ENCODE results near the gene CMTM6. TPM values are rescaled to one million over a fixed set of nuclear protein-coding genes. Genes with fewer than 3 reads are reported as not detected.

Gene CMTM6, protein sequence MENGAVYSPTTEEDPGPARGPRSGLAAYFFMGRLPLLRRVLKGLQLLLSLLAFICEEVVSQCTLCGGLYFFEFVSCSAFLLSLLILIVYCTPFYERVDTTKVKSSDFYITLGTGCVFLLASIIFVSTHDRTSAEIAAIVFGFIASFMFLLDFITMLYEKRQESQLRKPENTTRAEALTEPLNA
- total RNA-seq (2016; rRNA removed; fragmentation: Illumina TruSeq; extraction: Trizol) (43.8 and 55.7 TPM in 2 replicates), polyA plus RNA-seq (2011; rRNA removed) (20.7 and 25.6 TPM in 2 replicates), polyA minus RNA-seq (2011; rRNA and poly(A)+ RNA removed; ENCODE audit: low replicate concordance) (10.7 and 10.8 TPM in 2 replicates), Bru-seq, nascent RNA (percentile 77 among the genes with signal in this experiment), BruChase-seq, experiment 1, labeled RNA remaining after a 6-hour chase (percentile 93 among the genes with signal in this experiment), BruChase-seq, experiment 2, labeled RNA remaining after a 2-hour chase (percentile 84 among the genes with signal in this experiment)
- 3.6 and 4.8 TPM in 2 replicates for total RNA-seq (2016; cell fraction: cytosol; rRNA removed; fragmentation: Illumina TruSeq; extraction: Trizol; ENCODE audit: low read depth)
- total RNA-seq (2016; cell fraction: insoluble cytoplasmic fraction; rRNA removed; fragmentation: Illumina TruSeq; extraction: Trizol) = 42.8 and 55.9 TPM in 2 replicates
- 24.8 and 28.0 TPM in 2 replicates for total RNA-seq (2016; cell fraction: membrane; rRNA removed; fragmentation: Illumina TruSeq; extraction: Trizol)
- total RNA-seq (2016; cell fraction: nucleus; rRNA removed; fragmentation: Illumina TruSeq; extraction: Trizol) = 45.5 and 52.9 TPM in 2 replicates
- polyA plus RNA-seq (2011; cell fraction: cytosol; rRNA removed) = 10.1 and 18.8 TPM in 2 replicates
- 2.8 and 4.3 TPM in 2 replicates for polyA plus RNA-seq (2011; cell fraction: nucleus; rRNA removed)
- polyA plus RNA-seq (2012) = 20.9 and 22.5 TPM in 2 replicates
- polyA plus RNA-seq (2016; cell fraction: cytosol; fragmentation: Illumina TruSeq; extraction: Trizol; ENCODE audit: low read depth) = 3.7 and 4.0 TPM in 2 replicates
- 38.2 and 40.7 TPM in 2 replicates for polyA plus RNA-seq (2016; cell fraction: insoluble cytoplasmic fraction; fragmentation: Illumina TruSeq; extraction: Trizol; ENCODE audit: low read depth)
- 14.9 and 16.8 TPM in 2 replicates for polyA plus RNA-seq (2016; cell fraction: membrane; fragmentation: Illumina TruSeq; extraction: Trizol; ENCODE audit: low read depth)
- 50.7 and 56.9 TPM in 2 replicates for polyA plus RNA-seq (2016; cell fraction: nucleus; fragmentation: Illumina TruSeq; extraction: Trizol; ENCODE audit: insufficient read depth, low read depth)
- 13.8 and 18.7 TPM in 2 replicates for polyA minus RNA-seq (2011; cell fraction: cytosol; rRNA and poly(A)+ RNA removed)
- polyA minus RNA-seq (2011; cell fraction: nucleus; rRNA and poly(A)+ RNA removed) = 9.4 and 10.6 TPM in 2 replicates
- long read RNA-seq, experiment 1, transcript CMTM6-201 (4 exons, 3,863 nt) = major isoform, 102 of 113 reads
- long read RNA-seq, experiment 1, partial matches to known transcripts = 0 of 113 reads
- long read RNA-seq, experiment 1, other reads (novel, unspliced or antisense) = 11 of 113 reads
- long read RNA-seq, experiment 2, transcript CMTM6-201 (4 exons, 3,863 nt) = major isoform, 13 of 73 reads
- long read RNA-seq, experiment 2, partial matches to known transcripts = 0 of 73 reads
- long read RNA-seq, experiment 2, other reads (novel, unspliced or antisense) = 58 of 73 reads

GRCh38 chr3:32502118-32502945 lies at the start of gene CMTM6:
Gene CMTM6 (minus strand): TSS chr3:32502852. CDS start chr3:32502745, 107 bp downstream.
- peak within 1 kb of the TSS; percentile 100 for H2AFZ ChIP-seq (ENCODE audit: low read length)
- in situ Hi-C loops (cut with HindIII; ENCODE audit: extremely low pct_ligation_motif_present, low pct_unique_long_range_greater_than_20kb) = loop anchor here (10.0 kb wide), 1 partner anchor 432 kb away; no protein-coding TSS in a partner anchor
- peaks cover 48% of the 10 kb centered on the region for H3K4me1 ChIP-seq (ENCODE audit: insufficient read depth, low read length)
- peak within 1 kb of the TSS; percentile 80 for H3K27ac ChIP-seq (ENCODE audit: extremely low read length, insufficient read depth, low read length)
- WGBS (ENCODE audit: low lambda C conversion rate) = under 1% methylated on average over 17 of the region's 61 CpGs
- H3K4me2 ChIP-seq (ENCODE audit: low read depth, low read length) = peak within 1 kb of the TSS; percentile 88
- peaks cover 30% of the 10 kb centered on the region for H3K79me2 ChIP-seq (ENCODE audit: insufficient read depth, low read length)
- H3K36me3 ChIP-seq (replicated peaks in 1 of 2; ENCODE audit: control insufficient read depth in 1 of 2, insufficient read depth in 2 of 2, low read length in 2 of 2) = no peaks in the 10 kb centered on the region
- DNase-seq (ENCODE audit: low spot score) = peak; percentile 61
- ChIA-PET CTCF (ENCODE audit: low intra/inter-chr PET ratio, low total read pairs) (no interaction called here), POLR2A (no interaction called here)
- peak; percentile 92 for ATAC-seq
- intact Hi-C loops (cut with micrococcal nuclease; ENCODE audit: unreplicated experiment) = loop anchor here (10.0 kb wide), 1 partner anchor 108 kb away; the partner anchor contains the start of gene CMTM7
- H3K4me3 ChIP-seq (replicated peaks in 1 of 3; ENCODE audit: insufficient read depth in 1 of 3, low read depth in 2 of 3, low read length in 3 of 3) = peak within 1 kb of the TSS; percentile 76 to 97 (median 82)
- no peaks in the 10 kb centered on the region for H4K20me1 ChIP-seq (ENCODE audit: insufficient read depth, low read length)
- no peaks in the 10 kb centered on the region for H3K9me3 ChIP-seq (ENCODE audit: low read length)
- no peak for FAIRE-seq
- BruUV-seq (replicated peaks) = no TSS peak
- peaks cover 0 to 1% of the 10 kb centered on the region in 2 experiments; a peak in 2 of 5 replicates for H3K27me3 ChIP-seq (ENCODE audit: control insufficient read depth in 1 of 2, insufficient read depth in 2 of 2, low read length in 2 of 2)
- H3K9ac ChIP-seq (ENCODE audit: insufficient read depth, low read depth, low read length) = peak within 1 kb of the TSS; percentile 87
- TF ChIP-seq YY1 (IDR thresholded peaks at IDR 0.05; ENCODE audit: insufficient read depth, insufficient replicate concordance, low read depth, low read length) (peak; percentile 45), PRPF4 (IDR thresholded peaks at IDR 0.05; ENCODE audit: low read depth, low read length, poor library complexity, severe bottlenecking) (no peak), HOXA9 (CRISPR knock-in tag; IDR thresholded peaks at IDR 0.05; ENCODE audit: borderline replicate concordance) (0 out of 2 replicates have a peak, but pooled peaks have one; percentile 19), KAT7 (CRISPR knock-in tag; IDR thresholded peaks at IDR 0.05; ENCODE audit: borderline replicate concordance) (peak; percentile 63), CBFB (CRISPR knock-in tag; IDR thresholded peaks at IDR 0.05) (peak; percentile 88), CCDC6 (CRISPR knock-in tag; IDR thresholded peaks at IDR 0.05) (0 out of 2 replicates have a peak, but pooled peaks have one; percentile 44), HNF1B (CRISPR knock-in tag; IDR thresholded peaks at IDR 0.05) (peak; percentile 40; the same call in 1 of the 2 replicates), RBM39 (IDR thresholded peaks at IDR 0.05; ENCODE audit: low read depth, low read length, poor library complexity, severe bottlenecking) (peak; percentile 73), SOX5 (CRISPR knock-in tag; IDR thresholded peaks at IDR 0.05; ENCODE audit: borderline replicate concordance) (no peak), CREB1 (IDR thresholded peaks at IDR 0.05) (no peak), CREB1 (CRISPR knock-in tag; IDR thresholded peaks at IDR 0.05) (peak; percentile 45; the same call in 1 of the 2 replicates), SIX4 (CRISPR knock-in tag; IDR thresholded peaks at IDR 0.05) (peak; percentile 7; the same call in 1 of the 2 replicates), MAZ (IDR thresholded peaks at IDR 0.05; ENCODE audit: borderline replicate concordance, low read depth, low read length) (no peak), MAZ (CRISPR knock-in tag; IDR thresholded peaks at IDR 0.05; ENCODE audit: low read depth) (0 out of 2 replicates have a peak, but pooled peaks have one; percentile 28), ZNF883 (CRISPR knock-in tag; IDR thresholded peaks at IDR 0.05; ENCODE audit: not compliant biosample characterization) (peak; percentile 44), POLR2G (IDR thresholded peaks at IDR 0.05; ENCODE audit: low read depth, low read length) (peak; percentile 81)
